WI38 (cell line): Measurements from ENCODE around the gene ABHD15.

ENCODE experiments used
- H3K4me3 ChIP-seq: 2 replicates; pipeline ENCODE4 v1.5.1; 2011; ENCODE audit warnings: low read depth, mild to moderate bottlenecking, control low read depth, low read length
- TF ChIP-seq, protein P1 (sequence below): IDR thresholded peaks from 2 replicates; pipeline ENCODE4 v1.5.1; 2012; ENCODE audit warnings: low read depth, mild to moderate bottlenecking, control low read depth, low read length

Gene ABHD15

DNA sequence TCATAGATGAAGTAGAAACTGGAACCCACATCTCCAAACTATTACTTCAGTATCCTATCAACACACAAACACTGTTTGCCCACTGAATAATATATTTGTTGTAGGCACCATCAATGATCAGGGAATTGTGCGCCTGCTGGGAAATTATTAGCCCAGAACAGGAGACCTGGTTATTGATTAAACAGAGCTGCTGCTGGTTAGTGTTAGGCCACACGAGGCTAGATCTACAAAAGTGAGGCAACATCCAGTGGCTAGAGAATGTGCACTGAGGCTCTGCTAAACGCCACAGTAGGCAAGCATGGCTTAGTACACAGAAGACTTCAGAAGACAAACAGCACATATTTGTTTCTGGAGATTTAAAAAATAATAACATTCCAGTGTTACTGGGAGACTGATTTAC lies 11.0 kb downstream of the ABHD15 start:
- H3K4me3 ChIP-seq: no peak overlapping the region
- TF ChIP-seq, protein P1, sequence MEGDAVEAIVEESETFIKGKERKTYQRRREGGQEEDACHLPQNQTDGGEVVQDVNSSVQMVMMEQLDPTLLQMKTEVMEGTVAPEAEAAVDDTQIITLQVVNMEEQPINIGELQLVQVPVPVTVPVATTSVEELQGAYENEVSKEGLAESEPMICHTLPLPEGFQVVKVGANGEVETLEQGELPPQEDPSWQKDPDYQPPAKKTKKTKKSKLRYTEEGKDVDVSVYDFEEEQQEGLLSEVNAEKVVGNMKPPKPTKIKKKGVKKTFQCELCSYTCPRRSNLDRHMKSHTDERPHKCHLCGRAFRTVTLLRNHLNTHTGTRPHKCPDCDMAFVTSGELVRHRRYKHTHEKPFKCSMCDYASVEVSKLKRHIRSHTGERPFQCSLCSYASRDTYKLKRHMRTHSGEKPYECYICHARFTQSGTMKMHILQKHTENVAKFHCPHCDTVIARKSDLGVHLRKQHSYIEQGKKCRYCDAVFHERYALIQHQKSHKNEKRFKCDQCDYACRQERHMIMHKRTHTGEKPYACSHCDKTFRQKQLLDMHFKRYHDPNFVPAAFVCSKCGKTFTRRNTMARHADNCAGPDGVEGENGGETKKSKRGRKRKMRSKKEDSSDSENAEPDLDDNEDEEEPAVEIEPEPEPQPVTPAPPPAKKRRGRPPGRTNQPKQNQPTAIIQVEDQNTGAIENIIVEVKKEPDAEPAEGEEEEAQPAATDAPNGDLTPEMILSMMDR: no peak

DNA sequence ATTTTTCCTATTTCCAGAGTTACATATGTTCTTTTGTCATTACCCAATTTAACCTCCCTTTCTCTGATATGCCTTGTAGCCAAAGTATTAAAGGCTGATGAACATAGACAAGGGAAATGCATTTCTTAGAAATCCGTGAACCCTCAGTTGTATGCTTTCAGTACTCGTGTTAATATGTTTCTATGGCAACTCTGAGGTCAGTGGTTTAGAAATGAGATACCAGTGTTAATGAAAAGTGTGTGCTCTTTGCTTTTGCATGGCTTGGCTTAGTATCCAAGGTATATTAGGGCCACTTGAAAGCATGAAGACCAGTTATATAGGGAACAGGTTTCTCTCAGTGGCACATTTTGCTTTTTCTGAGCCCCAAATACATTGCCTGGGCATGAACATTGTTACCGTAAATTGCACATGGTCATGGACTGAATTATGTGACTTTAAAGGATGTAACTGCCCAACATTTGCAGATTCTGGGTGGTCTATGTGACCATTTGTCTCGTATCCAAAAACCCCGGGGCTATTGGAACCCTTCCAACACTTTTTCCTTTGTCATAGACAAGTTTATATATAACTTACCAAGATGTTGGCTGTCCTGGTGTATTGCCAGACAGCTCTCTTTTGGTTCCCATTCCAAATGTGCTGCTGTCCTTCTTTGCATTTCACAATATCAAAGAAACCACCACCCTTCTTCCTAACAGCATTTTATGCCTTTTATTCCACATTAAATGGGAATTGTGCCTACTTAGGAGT lies 17.5 kb downstream of the ABHD15 start:
- TF ChIP-seq, protein P1: no peak
- no peak overlapping the region for H3K4me3 ChIP-seq

DNA sequence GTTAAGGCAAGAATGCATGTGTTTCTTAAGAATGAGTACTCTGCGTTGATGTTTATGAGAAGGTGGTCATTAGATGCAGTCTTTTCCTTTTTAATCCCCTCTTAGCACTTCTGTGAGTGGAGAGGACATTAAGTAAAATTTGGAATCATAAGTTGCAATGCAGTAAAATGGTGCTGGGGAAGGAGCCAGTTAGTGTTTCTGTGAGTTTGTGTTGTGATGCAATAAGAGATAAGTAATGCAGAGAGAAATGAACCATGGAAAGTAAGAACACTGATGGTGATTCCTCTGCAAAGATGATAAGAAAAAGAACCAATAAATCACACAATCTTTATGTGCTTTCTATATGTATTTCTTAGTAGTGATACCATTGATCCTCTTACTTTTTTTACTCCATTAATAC lies 20.0 kb downstream of the ABHD15 start:
- TF ChIP-seq, protein P1: no peak
- no peak overlapping the region for H3K4me3 ChIP-seq

DNA sequence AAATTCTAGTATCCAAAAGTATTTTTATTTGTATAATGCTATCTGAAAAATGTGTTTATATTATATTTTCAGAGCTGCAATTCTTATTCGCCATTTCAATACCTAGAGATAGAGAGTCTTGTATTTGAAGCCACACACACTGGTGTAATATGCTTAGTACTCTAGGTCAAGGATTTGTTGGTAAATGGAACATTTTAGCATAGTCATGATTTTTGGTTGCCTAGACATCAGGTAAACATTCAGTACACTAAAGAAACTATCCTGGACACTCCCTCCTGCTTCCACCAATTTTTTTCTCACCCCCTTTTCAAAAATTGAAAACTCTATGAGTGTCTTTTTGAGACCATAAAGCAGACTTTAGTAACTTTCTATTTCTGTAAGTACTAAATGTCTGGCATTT lies 20.8 kb downstream of the ABHD15 start:
- TF ChIP-seq, protein P1: no peak
- no peak overlapping the region for H3K4me3 ChIP-seq

DNA sequence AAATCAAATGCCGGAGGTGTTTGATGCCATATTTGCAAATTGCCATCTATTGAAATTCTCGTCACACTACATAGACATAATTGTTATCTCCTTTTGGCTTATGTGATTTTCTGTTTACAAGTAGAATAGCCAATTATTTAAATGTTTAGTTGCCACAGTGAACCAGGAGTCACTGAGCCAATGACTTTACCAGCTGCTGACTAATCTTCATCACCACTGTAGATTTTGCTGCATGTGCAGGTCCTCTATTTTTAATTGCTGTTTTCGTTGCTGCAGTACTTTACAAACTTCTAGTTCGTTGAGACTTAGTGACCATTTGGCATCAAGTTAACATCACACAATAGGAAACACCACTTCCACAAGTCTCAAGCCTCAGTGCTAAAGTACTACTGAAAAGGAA lies 22.8 kb downstream of the ABHD15 start:
- TF ChIP-seq, protein P1: no peak
- no peak overlapping the region for H3K4me3 ChIP-seq

DNA sequence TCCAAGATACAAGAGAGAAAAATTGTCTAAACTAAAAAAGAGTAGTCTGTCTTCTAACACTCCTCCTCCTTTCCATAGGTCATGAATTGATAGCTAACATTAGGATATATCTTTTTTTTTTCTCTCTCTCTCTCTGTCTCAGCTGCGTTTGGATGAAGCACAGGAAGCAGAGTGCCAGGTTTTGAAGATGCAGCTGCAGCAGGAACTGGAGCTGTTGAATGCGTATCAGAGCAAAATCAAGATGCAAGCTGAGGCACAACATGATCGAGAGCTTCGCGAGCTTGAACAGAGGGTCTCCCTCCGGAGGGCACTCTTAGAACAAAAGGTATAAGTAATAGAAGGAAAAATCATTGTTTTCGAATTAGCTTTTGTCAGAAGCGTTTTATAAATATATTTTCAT lies 32.9 kb downstream of the ABHD15 start:
- TF ChIP-seq, protein P1: no peak
- H3K4me3 ChIP-seq: no peak overlapping the region

DNA sequence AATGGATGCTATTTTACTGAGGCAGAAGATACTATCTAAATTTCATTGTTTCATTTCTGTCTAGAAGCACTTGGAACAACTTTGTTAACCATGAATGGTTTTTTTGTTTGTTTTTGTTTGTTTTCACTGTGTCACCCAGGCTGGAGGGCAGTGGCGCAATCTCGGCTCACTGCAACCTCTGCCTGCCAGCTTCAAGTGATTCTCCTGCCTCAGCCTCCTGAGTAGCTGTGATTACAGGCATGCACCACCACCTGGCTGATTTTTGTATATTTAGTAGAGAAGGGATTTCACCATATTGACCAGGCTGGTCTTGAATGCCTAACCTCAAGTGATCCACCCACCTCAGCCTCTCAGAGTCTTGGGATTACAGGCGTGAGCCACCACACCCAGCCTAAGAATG lies 40.5 kb downstream of the ABHD15 start:
- TF ChIP-seq, protein P1: no peak
- no peak overlapping the region for H3K4me3 ChIP-seq
